Measurements from ENCODE around the gene GYS1.

DNA sequence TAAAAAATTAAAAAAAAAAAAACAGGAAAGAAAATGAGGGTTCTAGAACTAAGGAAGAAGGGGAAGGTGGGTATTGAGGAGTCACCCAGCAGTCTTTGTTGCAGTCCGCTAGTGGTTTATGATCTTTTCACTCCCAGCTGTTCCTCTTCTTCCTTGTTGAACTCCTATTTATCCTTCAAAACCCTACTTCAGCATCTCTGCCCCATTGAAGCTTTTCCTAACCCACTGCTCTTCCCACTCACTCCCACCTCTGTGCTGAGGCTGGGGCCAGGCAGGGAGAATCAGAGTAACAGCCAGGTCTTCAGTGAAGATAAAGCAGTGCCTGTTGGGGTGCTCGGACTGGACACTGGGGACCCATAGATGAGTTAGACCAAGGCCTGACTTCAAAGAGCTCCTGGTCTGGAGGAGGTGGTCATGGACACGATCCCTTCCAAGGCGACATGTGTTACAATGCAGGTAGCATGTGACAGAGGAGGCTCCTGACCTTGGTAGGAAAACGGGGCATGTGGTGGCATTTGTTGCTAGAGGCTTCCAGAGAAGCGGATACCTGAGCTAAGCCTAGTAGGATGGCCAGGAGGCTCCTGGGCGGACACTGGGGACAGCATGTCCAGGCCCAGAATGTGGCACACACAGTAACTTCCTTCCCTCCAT is 12.0 kb upstream of the GYS1 start:
- TF ChIP-seq, protein P1, sequence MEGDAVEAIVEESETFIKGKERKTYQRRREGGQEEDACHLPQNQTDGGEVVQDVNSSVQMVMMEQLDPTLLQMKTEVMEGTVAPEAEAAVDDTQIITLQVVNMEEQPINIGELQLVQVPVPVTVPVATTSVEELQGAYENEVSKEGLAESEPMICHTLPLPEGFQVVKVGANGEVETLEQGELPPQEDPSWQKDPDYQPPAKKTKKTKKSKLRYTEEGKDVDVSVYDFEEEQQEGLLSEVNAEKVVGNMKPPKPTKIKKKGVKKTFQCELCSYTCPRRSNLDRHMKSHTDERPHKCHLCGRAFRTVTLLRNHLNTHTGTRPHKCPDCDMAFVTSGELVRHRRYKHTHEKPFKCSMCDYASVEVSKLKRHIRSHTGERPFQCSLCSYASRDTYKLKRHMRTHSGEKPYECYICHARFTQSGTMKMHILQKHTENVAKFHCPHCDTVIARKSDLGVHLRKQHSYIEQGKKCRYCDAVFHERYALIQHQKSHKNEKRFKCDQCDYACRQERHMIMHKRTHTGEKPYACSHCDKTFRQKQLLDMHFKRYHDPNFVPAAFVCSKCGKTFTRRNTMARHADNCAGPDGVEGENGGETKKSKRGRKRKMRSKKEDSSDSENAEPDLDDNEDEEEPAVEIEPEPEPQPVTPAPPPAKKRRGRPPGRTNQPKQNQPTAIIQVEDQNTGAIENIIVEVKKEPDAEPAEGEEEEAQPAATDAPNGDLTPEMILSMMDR (conservative IDR thresholded peaks at IDR 0.05; ENCODE audit: low read depth in 2 of 2), result no peak
- no peak for TF ChIP-seq JUNB (IDR thresholded peaks at IDR 0.05; ENCODE audit: unreplicated experiment)
- TF ChIP-seq POLR2AphosphoS5 (IDR thresholded peaks at IDR 0.05; ENCODE audit: low read depth), result no peak
- TF ChIP-seq EZH2 (IDR thresholded peaks at IDR 0.05; ENCODE audit: low read depth, unreplicated experiment), result no peak
- no peak for TF ChIP-seq STAT1 (IDR thresholded peaks at IDR 0.05; ENCODE audit: unreplicated experiment)
- no peak for TF ChIP-seq NANOG (IDR thresholded peaks at IDR 0.05; ENCODE audit: borderline replicate concordance)
- TF ChIP-seq, protein P2, sequence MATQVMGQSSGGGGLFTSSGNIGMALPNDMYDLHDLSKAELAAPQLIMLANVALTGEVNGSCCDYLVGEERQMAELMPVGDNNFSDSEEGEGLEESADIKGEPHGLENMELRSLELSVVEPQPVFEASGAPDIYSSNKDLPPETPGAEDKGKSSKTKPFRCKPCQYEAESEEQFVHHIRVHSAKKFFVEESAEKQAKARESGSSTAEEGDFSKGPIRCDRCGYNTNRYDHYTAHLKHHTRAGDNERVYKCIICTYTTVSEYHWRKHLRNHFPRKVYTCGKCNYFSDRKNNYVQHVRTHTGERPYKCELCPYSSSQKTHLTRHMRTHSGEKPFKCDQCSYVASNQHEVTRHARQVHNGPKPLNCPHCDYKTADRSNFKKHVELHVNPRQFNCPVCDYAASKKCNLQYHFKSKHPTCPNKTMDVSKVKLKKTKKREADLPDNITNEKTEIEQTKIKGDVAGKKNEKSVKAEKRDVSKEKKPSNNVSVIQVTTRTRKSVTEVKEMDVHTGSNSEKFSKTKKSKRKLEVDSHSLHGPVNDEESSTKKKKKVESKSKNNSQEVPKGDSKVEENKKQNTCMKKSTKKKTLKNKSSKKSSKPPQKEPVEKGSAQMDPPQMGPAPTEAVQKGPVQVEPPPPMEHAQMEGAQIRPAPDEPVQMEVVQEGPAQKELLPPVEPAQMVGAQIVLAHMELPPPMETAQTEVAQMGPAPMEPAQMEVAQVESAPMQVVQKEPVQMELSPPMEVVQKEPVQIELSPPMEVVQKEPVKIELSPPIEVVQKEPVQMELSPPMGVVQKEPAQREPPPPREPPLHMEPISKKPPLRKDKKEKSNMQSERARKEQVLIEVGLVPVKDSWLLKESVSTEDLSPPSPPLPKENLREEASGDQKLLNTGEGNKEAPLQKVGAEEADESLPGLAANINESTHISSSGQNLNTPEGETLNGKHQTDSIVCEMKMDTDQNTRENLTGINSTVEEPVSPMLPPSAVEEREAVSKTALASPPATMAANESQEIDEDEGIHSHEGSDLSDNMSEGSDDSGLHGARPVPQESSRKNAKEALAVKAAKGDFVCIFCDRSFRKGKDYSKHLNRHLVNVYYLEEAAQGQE (IDR thresholded peaks at IDR 0.05; ENCODE audit: unreplicated experiment), result no peak
- TF ChIP-seq, protein P3, sequence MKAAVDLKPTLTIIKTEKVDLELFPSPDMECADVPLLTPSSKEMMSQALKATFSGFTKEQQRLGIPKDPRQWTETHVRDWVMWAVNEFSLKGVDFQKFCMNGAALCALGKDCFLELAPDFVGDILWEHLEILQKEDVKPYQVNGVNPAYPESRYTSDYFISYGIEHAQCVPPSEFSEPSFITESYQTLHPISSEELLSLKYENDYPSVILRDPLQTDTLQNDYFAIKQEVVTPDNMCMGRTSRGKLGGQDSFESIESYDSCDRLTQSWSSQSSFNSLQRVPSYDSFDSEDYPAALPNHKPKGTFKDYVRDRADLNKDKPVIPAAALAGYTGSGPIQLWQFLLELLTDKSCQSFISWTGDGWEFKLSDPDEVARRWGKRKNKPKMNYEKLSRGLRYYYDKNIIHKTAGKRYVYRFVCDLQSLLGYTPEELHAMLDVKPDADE (IDR thresholded peaks at IDR 0.05), result no peak
- no peak for TF ChIP-seq EZH2phosphoT487 (IDR thresholded peaks at IDR 0.05; ENCODE audit: unreplicated experiment)
- TF ChIP-seq, protein P4, sequence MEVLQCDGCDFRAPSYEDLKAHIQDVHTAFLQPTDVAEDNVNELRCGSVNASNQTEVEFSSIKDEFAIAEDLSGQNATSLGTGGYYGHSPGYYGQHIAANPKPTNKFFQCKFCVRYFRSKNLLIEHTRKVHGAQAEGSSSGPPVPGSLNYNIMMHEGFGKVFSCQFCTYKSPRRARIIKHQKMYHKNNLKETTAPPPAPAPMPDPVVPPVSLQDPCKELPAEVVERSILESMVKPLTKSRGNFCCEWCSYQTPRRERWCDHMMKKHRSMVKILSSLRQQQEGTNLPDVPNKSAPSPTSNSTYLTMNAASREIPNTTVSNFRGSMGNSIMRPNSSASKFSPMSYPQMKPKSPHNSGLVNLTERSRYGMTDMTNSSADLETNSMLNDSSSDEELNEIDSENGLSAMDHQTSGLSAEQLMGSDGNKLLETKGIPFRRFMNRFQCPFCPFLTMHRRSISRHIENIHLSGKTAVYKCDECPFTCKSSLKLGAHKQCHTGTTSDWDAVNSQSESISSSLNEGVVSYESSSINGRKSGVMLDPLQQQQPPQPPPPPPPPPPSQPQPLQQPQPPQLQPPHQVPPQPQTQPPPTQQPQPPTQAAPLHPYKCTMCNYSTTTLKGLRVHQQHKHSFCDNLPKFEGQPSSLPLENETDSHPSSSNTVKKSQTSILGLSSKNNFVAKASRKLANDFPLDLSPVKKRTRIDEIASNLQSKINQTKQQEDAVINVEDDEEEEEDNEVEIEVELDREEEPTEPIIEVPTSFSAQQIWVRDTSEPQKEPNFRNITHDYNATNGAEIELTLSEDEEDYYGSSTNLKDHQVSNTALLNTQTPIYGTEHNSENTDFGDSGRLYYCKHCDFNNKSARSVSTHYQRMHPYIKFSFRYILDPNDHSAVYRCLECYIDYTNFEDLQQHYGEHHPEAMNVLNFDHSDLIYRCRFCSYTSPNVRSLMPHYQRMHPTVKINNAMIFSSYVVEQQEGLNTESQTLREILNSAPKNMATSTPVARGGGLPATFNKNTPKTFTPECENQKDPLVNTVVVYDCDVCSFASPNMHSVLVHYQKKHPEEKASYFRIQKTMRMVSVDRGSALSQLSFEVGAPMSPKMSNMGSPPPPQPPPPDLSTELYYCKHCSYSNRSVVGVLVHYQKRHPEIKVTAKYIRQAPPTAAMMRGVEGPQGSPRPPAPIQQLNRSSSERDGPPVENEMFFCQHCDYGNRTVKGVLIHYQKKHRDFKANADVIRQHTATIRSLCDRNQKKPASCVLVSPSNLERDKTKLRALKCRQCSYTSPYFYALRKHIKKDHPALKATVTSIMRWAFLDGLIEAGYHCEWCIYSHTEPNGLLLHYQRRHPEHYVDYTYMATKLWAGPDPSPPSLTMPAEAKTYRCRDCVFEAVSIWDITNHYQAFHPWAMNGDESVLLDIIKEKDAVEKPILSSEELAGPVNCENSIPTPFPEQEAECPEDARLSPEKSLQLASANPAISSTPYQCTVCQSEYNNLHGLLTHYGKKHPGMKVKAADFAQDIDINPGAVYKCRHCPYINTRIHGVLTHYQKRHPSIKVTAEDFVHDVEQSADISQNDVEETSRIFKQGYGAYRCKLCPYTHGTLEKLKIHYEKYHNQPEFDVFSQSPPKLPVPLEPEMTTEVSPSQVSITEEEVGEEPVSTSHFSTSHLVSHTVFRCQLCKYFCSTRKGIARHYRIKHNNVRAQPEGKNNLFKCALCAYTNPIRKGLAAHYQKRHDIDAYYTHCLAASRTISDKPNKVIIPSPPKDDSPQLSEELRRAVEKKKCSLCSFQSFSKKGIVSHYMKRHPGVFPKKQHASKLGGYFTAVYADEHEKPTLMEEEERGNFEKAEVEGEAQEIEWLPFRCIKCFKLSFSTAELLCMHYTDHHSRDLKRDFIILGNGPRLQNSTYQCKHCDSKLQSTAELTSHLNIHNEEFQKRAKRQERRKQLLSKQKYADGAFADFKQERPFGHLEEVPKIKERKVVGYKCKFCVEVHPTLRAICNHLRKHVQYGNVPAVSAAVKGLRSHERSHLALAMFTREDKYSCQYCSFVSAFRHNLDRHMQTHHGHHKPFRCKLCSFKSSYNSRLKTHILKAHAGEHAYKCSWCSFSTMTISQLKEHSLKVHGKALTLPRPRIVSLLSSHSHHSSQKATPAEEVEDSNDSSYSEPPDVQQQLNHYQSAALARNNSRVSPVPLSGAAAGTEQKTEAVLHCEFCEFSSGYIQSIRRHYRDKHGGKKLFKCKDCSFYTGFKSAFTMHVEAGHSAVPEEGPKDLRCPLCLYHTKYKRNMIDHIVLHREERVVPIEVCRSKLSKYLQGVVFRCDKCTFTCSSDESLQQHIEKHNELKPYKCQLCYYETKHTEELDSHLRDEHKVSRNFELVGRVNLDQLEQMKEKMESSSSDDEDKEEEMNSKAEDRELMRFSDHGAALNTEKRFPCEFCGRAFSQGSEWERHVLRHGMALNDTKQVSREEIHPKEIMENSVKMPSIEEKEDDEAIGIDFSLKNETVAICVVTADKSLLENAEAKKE (CRISPR knock-in tag; IDR thresholded peaks at IDR 0.05), result no peak
- no peak for TF ChIP-seq CREB1 (CRISPR knock-in tag; IDR thresholded peaks at IDR 0.05; ENCODE audit: low read depth)
- no peak for TF ChIP-seq ZNF331 (CRISPR knock-in tag; IDR thresholded peaks at IDR 0.05; ENCODE audit: low read depth)
